Panc1 (cell line): ENCODE data around the gene NLRC5. TPM values are rescaled to one million over a fixed set of nuclear protein-coding genes. Genes with fewer than 3 reads are reported as not detected.

Experiments
- ATAC-seq: fragments of 200-7000 bp; cut with Tn5 transposase; 2 replicates; pipeline ENCODE4 v1.9.1; 2020; ENCODE audit warnings: mild to moderate bottlenecking, moderate library complexity
- BruUV-seq: library from RNA; stranded (reverse); fragments of 400-500 nt; replicated peaks from 2 replicates; lab custom pipeline; 2021; lab: Mats Ljungman, UMichigan
- CTCF ChIA-PET: fragments of 300-600 bp; sonication (Branson Sonifier 250); formaldehyde crosslinking; loops from one replicate; lab custom pipeline; 2022; ENCODE audit warnings: antibody characterized with exemption; lab: Charles Lee
- POLR2A ChIA-PET: fragments of 300-600 bp; sonication (Branson Sonifier 250); formaldehyde crosslinking; loops from one replicate; lab custom pipeline; 2022; ENCODE audit warnings: antibody characterized with exemption; lab: Charles Lee
- DNase-seq: peaks from one replicate; pipeline ENCODE4 v3.0.0-alpha.2; 2010; ENCODE audit warnings: low read depth, low spot score
- H3K27ac ChIP-seq: 2 replicates; pipeline ENCODE4 v1.5.1; 2011; ENCODE audit warnings: mild to moderate bottlenecking, low read length, inconsistent platforms
- H3K27me3 ChIP-seq: fragments of 200-500 bp; sonication (Bioruptor generic); 2 replicates; pipeline ENCODE4 v1.6.0; 2014; ENCODE audit warnings: low read length, inconsistent platforms; ENCODE audit not compliant: control insufficient read depth, insufficient read depth
- H3K36me3 ChIP-seq: fragments of 200-500 bp; sonication (Bioruptor generic); 2 replicates; pipeline ENCODE4 v1.5.1; 2014; ENCODE audit warnings: inconsistent platforms, mild to moderate bottlenecking, low read length, moderate library complexity; ENCODE audit not compliant: control insufficient read depth, insufficient read depth
- H3K4me1 ChIP-seq: 2 replicates; pipeline ENCODE4 v1.5.1; 2011; ENCODE audit warnings: inconsistent platforms, mild to moderate bottlenecking, low read length, moderate library complexity; ENCODE audit not compliant: control insufficient read depth, insufficient read depth
- H3K4me3 ChIP-seq, 2 experiments: 2 replicates each; pipeline ENCODE4 v1.5.1; 2011 to 2012; ENCODE audit warnings: low read depth in 2 of 2, low read length in 2 of 2, mild to moderate bottlenecking in 2 of 2, inconsistent platforms in 1 of 2, moderate library complexity in 1 of 2
- H3K9me3 ChIP-seq: fragments of 200-500 bp; sonication (Bioruptor generic); 2 replicates; pipeline ENCODE4 v1.5.1; 2014; ENCODE audit warnings: low read depth, mild to moderate bottlenecking, inconsistent platforms, low read length, moderate library complexity; ENCODE audit not compliant: control insufficient read depth, insufficient read depth
- CTCF ChIP-seq: fragments of 450-650 bp; IDR thresholded peaks from 2 replicates; pipeline ENCODE4 v1.5.1; 2017; ENCODE audit warnings: mild to moderate bottlenecking
- POLR2AphosphoS5 ChIP-seq: IDR thresholded peaks from 2 replicates; pipeline ENCODE4 v1.6.1; 2012; ENCODE audit warnings: mild to moderate bottlenecking, low read depth, low read length, moderate library complexity
- SIN3A ChIP-seq: IDR thresholded peaks from 2 replicates; pipeline ENCODE4 v1.6.1; 2012; ENCODE audit warnings: low read depth, mild to moderate bottlenecking, low read length, moderate library complexity, borderline replicate concordance; ENCODE audit not compliant: insufficient read depth
- TCF7L2 ChIP-seq: IDR thresholded peaks from 2 replicates; pipeline ENCODE4 v1.6.1; 2011; ENCODE audit warnings: mild to moderate bottlenecking, low read depth, low read length, inconsistent platforms
- in situ Hi-C: cut with HindIII; loops from 2 replicates; pipeline ENCODE4 v1.10.0; 2016; ENCODE audit warnings: low sequenced_read_pairs, low pct_unique_long_range_greater_than_20kb
- intact Hi-C: fragments of 100-400 bp; cut with micrococcal nuclease; formaldehyde crosslinking; loops from one replicate; pipeline ENCODE4 v1.10.0; 2022; ENCODE audit not compliant: unreplicated experiment
- total RNA-seq: library from RNA; stranded (reverse); gene quantifications from one replicate; pipeline ENCODE4 v1.2.1, GENCODE V29; 2021; ENCODE audit not compliant: unreplicated experiment
- TF ChIP-seq, protein P1 (sequence below), 2 experiments: IDR thresholded peaks; 2 replicates each; pipeline ENCODE4 v1.6.1; 2011 to 2012; ENCODE audit warnings: low read depth in 2 of 2, control low read depth in 1 of 2, low read length in 1 of 2, mild to moderate bottlenecking in 1 of 2, moderate library complexity in 1 of 2; ENCODE audit not compliant: insufficient read depth in 1 of 2

The NLRC5 gene
- total RNA-seq, 1 experiment from 2014 or later: 8.8 TPM

- BruUV-seq: no TSS peak
- Histone ChIP-seq H3K36me3 (no peaks in the 10 kb centered on the region), H3K9me3 (no peaks in the 10 kb centered on the region), H3K4me3 (no peak overlapping the region), H3K4me1 (no peaks in the 10 kb centered on the region), H3K27ac (no peak overlapping the region), H3K27me3 (no peaks in the 10 kb centered on the region)
- CTCF ChIA-PET: no interaction called here
- intact Hi-C loops (no loop called here), in situ Hi-C loops (no loop called here)
- TF ChIP-seq SIN3A (no peak), CTCF (no peak), TCF7L2 (no peak), POLR2AphosphoS5 (no peak)
- TF ChIP-seq, protein P1, sequence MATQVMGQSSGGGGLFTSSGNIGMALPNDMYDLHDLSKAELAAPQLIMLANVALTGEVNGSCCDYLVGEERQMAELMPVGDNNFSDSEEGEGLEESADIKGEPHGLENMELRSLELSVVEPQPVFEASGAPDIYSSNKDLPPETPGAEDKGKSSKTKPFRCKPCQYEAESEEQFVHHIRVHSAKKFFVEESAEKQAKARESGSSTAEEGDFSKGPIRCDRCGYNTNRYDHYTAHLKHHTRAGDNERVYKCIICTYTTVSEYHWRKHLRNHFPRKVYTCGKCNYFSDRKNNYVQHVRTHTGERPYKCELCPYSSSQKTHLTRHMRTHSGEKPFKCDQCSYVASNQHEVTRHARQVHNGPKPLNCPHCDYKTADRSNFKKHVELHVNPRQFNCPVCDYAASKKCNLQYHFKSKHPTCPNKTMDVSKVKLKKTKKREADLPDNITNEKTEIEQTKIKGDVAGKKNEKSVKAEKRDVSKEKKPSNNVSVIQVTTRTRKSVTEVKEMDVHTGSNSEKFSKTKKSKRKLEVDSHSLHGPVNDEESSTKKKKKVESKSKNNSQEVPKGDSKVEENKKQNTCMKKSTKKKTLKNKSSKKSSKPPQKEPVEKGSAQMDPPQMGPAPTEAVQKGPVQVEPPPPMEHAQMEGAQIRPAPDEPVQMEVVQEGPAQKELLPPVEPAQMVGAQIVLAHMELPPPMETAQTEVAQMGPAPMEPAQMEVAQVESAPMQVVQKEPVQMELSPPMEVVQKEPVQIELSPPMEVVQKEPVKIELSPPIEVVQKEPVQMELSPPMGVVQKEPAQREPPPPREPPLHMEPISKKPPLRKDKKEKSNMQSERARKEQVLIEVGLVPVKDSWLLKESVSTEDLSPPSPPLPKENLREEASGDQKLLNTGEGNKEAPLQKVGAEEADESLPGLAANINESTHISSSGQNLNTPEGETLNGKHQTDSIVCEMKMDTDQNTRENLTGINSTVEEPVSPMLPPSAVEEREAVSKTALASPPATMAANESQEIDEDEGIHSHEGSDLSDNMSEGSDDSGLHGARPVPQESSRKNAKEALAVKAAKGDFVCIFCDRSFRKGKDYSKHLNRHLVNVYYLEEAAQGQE (IDR thresholded peaks at IDR 0.05; ENCODE audit: insufficient read depth in 1 of 2, low read depth in 2 of 2, low read length in 1 of 2): no peak
- DNase-seq (no peak), ATAC-seq (no peak)
- POLR2A ChIA-PET: no interaction called here
Measured at GRCh38 chr16:56997931-56998330, 8.6 kb downstream of the NLRC5 start.

GRCh38 chr16:56998352-56998751, 9.0 kb downstream of the NLRC5 start:
- Histone ChIP-seq H3K27me3 (no peaks in the 10 kb centered on the region), H3K9me3 (no peaks in the 10 kb centered on the region), H3K36me3 (no peaks in the 10 kb centered on the region), H3K4me1 (no peaks in the 10 kb centered on the region), H3K4me3 (no peak overlapping the region), H3K27ac (no peak overlapping the region)
- BruUV-seq: no TSS peak
- in situ Hi-C loops (no loop called here), intact Hi-C loops (no loop called here)
- TF ChIP-seq POLR2AphosphoS5: no peak
- TF ChIP-seq, protein P1 (IDR thresholded peaks at IDR 0.05; ENCODE audit: insufficient read depth in 1 of 2, low read depth in 2 of 2, low read length in 1 of 2): no peak
- no peak for TF ChIP-seq TCF7L2
- no peak for TF ChIP-seq CTCF
- TF ChIP-seq SIN3A: no peak
- CTCF ChIA-PET: no interaction called here
- POLR2A ChIA-PET: no interaction called here
- no peak for DNase-seq
- no peak for ATAC-seq
